ENCODE data around the gene CACNA1C.
"Not testable (repeated sequence)": the region's sequence is repeated elsewhere in the genome, so short reads cannot be mapped to it uniquely, and the experiment has no call there.

Gene CACNA1C

DNA sequence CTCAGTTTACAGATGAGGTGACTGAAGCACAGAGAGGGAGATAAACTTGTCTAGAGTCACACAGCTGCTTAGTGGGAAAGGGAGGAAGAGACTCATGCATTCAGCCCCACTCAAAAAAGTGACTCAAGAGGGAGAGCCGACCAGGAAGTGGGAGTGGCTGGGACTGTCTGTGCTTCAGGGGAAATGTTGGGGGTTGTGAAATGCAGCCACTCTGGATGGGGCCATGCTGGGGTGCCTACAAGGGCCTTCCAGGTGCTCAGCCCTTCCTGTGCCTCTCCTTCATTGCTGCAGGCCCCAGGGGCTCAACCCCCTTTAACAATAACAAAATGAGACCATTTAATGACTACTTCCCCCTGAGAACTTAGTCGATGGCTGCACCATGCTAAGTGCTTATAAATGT, 41.8 kb downstream of the CACNA1C start:
- no peak for TF ChIP-seq JUND (IDR thresholded peaks at IDR 0.05; ENCODE audit: low read depth)
- no peak for DNase-seq (ENCODE audit: low read depth in 1 of 2, low spot score in 1 of 2)
- in situ Hi-C loops (cut with HindIII; ENCODE audit: low pct_unique_long_range_greater_than_20kb, low sequenced_read_pairs) = no loop called here

DNA sequence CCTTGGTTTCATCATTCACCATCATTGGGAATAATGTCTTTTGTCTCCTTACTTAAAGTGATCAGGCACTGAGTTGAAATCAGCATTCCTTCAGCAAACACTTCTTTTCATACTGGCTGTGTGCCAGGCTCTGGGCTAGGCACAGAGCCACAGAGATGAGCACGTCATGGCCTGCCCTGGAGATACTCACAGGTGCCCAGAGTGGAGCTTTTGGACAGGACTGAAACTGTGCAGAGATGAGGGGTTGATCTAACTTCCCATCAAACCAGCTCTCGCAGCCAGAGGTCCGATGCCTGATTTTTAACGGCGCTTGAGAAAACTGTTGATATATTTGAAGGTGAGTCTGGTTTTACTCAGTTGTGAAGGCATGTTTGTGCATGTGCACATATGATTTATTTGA, 43.1 kb downstream of the CACNA1C start:
- no peak for DNase-seq (ENCODE audit: low read depth in 1 of 2, low spot score in 1 of 2)
- in situ Hi-C loops (cut with HindIII; ENCODE audit: low pct_unique_long_range_greater_than_20kb, low sequenced_read_pairs) = no loop called here
- TF ChIP-seq JUND (IDR thresholded peaks at IDR 0.05; ENCODE audit: low read depth) = no peak

DNA sequence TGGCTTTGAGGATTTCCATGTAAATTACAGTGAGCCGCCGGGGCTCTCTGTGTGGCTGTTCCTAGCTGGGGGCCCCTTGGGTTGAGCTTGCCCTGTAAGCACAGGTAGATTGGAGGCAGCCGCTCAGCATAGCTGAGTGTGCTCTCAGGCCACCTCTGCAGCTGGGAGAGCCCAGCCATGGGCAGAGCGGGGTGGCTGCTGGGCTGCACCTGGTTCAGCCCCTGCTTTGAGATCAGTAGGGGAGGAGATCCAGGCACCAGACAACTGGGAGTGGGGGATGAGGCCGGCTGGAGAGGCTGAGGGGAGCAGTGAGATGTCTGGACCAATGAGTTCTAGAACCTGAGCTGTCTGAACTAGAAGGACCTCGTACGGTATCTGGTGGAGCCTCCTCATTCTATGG, 44.8 kb downstream of the CACNA1C start:
- in situ Hi-C loops (cut with HindIII; ENCODE audit: low pct_unique_long_range_greater_than_20kb, low sequenced_read_pairs) = no loop called here
- TF ChIP-seq JUND (IDR thresholded peaks at IDR 0.05; ENCODE audit: low read depth) = no peak
- DNase-seq (ENCODE audit: low read depth in 1 of 2, low spot score in 1 of 2) = no peak

DNA sequence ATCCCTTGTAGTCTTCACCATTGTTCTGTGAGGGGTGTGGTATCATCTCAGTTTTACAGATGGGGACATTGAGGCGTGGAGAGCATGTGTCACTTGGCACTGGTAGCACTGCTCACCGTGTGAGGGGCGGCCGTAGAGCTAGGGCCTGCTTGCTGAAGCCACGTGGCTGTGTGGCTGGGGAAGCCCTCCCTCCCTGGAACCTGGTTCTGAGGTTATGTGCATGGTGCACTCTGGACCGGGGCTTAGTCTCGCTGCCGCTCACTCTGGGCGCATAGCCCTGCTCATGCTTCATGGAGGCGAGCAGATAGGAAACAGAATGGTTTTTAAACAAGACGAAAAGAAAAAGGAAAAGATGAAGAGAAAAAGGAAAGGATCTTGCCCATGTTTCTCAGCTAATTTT, 46.1 kb downstream of the CACNA1C start:
- TF ChIP-seq JUND (IDR thresholded peaks at IDR 0.05; ENCODE audit: low read depth) = no peak
- in situ Hi-C loops (cut with HindIII; ENCODE audit: low pct_unique_long_range_greater_than_20kb, low sequenced_read_pairs) = no loop called here
- no peak for DNase-seq (ENCODE audit: low read depth in 1 of 2, low spot score in 1 of 2)

DNA sequence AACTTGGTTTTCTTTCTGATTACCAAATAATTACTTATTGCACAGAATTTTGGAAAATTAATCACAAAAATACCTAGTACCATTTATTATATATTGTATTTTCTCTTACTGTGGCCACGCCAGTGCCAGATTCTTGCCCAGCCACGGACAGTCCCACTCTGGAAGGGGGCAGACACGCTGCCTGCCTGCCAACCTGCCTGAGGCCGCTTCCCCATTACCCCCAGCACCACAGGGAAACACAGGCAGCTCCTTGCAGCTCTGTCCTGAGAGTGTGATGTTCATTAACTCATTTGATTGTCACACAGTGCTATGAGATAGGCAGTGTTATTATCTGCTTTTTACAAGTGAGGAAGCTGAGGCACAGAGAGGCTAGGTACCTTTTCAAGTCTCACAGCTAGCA, 46.8 kb downstream of the CACNA1C start:
- in situ Hi-C loops (cut with HindIII; ENCODE audit: low pct_unique_long_range_greater_than_20kb, low sequenced_read_pairs) = no loop called here
- DNase-seq (ENCODE audit: low read depth in 1 of 2, low spot score in 1 of 2) = no peak
- TF ChIP-seq JUND (IDR thresholded peaks at IDR 0.05; ENCODE audit: low read depth) = no peak

DNA sequence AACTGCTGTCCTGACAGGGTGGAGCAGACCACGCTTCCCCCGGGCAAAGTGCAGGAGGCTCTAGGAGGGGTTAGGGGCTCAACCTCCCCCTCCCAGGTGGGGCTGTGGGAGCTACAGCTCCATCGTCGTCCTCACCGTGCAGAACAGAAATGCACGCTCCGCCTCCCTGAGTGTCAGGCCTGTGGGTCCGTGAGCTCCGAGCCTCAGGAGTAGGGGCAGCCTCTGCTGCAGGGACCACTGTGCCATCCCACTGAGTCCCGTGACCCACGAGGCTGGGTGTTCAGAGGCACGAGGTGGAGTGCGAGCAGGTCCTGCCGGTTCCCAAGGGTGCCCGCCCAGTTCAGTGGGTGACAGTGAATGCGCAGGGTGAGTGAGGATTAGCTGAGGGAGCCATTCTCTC, 48.6 kb downstream of the CACNA1C start:
- no peak for TF ChIP-seq JUND (IDR thresholded peaks at IDR 0.05; ENCODE audit: low read depth)

DNA sequence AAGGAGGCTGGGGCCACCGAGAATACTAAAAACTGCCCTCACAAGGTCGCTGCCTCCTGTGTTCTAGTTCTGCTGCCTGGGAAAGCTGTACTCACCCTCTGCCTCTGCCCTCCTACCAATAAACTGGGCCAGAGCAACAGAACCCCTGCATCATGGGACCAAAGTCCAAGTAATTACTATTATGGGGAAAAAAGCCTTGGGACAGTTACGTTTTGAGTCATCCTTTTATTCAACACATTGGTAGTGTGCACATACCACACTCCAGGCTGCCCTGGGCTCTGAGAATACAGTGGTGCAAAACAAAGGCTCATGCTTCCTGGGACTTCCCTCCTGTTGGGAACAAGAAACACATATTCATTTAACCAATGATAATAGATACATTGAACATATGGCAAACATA, 49.0 kb downstream of the CACNA1C start:
- DNase-seq (ENCODE audit: low read depth in 1 of 2, low spot score in 1 of 2) = no peak
- in situ Hi-C loops (cut with HindIII; ENCODE audit: low pct_unique_long_range_greater_than_20kb, low sequenced_read_pairs) = no loop called here
- TF ChIP-seq JUND (IDR thresholded peaks at IDR 0.05; ENCODE audit: low read depth) = no peak

More for the DNA sequence above, 48.6 kb downstream of the CACNA1C start:
- no peak for DNase-seq (ENCODE audit: low read depth in 1 of 2, low spot score in 1 of 2)
- in situ Hi-C loops (cut with HindIII; ENCODE audit: low pct_unique_long_range_greater_than_20kb, low sequenced_read_pairs) = no loop called here

DNA sequence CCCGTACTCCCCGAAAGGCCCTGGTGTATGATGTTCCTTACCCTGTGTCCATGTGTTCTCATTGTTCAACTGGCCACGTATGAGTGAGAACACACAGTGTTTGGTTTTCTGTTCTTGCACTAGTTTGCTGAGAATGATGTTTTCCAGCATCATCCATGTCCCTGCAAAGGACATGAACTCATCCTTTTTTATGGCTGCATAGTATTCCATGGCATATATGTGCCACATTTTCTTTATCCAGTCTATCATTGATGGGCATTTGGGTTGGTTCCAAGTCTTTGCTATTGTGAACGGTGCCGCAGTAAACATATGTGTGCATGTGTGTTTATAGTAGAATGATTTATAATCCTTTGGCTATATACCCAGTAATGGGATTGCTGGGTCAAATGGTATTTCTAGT, 49.9 kb downstream of the CACNA1C start:
- in situ Hi-C loops (cut with HindIII; ENCODE audit: low pct_unique_long_range_greater_than_20kb, low sequenced_read_pairs); DNase-seq (ENCODE audit: low read depth in 1 of 2, low spot score in 1 of 2): not testable (repeated sequence)

DNA sequence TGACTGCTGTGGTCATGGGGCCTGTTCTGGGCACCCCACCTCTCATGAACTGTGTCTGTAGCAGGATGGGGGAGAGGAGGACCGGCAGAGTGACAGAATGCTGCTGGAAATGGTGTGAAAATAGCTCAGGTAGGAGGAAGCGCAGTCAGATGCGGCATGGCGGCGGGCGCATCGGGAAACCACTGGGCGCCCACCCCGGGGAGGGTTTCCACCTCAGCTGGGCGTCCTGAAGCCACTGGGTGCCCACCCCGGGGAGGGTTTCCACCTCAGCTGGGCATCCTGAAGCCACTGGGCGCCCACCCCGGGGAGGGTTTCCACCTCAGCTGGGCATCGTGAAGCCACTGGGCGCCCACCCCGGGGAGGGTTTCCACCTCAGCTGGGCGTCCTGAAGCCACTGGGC, 52.6 kb downstream of the CACNA1C start:
- in situ Hi-C loops (cut with HindIII; ENCODE audit: low pct_unique_long_range_greater_than_20kb, low sequenced_read_pairs); DNase-seq (ENCODE audit: low read depth in 1 of 2, low spot score in 1 of 2): not testable (repeated sequence)

DNA sequence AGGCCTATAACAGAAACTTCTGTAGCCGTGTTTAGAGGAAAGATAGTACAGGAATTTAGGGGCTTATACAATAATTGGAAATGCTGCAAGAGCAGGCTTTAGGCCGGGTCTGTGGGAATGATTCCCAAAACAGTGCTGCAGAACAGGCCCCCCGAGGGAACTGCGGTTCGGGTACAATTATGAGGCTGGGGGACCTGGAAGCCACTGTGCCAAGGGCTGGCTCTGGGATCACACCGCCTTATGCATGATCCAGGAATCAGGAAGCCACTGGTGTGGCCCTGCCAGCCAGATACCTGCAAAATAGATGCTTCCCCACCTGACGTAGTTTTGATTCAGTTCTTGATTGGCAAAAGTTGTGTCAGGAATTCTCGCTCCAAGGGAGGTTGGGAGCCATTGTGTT, 55.4 kb downstream of the CACNA1C start:
- TF ChIP-seq JUND (IDR thresholded peaks at IDR 0.05; ENCODE audit: low read depth) = no peak
- in situ Hi-C loops (cut with HindIII; ENCODE audit: low pct_unique_long_range_greater_than_20kb, low sequenced_read_pairs) = no loop called here

DNA sequence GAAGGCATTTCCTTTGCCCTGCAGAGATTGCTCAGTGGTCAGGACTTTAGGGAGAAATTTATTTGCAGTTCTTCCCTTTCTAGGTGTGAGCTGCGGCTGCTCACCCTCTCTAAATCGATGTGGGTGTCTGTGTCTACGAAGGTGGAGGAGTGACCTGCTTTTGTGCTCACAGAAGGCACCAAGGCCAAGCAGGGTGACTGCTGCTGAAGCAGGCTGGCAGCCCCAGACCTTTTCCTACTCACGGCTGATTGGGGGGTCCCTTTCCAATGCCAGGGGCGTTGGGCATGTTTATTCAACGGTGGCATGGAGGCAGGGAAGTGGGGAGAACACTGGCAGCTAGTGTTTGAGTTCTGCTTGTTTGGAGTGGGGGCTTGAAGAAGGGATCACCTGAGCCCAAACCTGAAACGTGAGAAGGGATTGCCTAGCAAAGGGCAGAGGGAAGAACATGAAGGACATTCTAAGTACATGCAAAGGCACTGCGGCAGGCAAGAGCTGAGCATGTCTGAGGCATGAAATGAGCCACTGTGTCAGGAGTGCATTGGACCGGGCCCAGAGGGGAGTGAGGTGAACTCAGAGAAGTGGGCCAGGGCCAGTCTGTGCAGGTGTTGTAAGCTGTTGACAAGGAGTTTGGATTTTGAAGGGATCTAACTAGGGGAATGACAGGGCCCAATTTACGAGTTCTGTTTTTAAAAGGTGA, 56.3 kb downstream of the CACNA1C start:
- DNase-seq (ENCODE audit: low read depth in 1 of 2, low spot score in 1 of 2) = no peak
- TF ChIP-seq JUND (IDR thresholded peaks at IDR 0.05; ENCODE audit: low read depth) = no peak
- in situ Hi-C loops (cut with HindIII; ENCODE audit: low pct_unique_long_range_greater_than_20kb, low sequenced_read_pairs) = no loop called here

More for the DNA sequence above, 55.4 kb downstream of the CACNA1C start:
- DNase-seq (ENCODE audit: low read depth in 1 of 2, low spot score in 1 of 2) = no peak

DNA sequence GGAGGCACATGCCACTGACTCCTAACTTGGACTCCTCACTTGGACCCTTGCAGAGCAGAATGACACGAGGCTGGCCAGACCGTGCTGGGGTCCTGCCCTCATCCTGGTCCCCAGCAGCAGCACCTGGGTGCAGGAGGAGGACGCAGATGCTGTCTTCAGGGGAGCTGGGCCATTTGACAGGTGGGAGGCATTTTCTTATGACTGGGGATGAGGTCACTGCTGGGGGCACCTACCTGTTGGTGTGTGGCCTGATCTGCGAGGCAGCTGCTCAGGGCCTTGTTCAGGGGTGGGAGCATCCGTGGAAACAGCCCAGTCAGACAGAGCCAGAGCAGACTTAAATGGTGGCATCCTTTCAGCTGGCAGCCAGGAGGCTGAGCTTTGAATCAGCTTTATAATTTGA, 57.3 kb downstream of the CACNA1C start:
- in situ Hi-C loops (cut with HindIII; ENCODE audit: low pct_unique_long_range_greater_than_20kb, low sequenced_read_pairs) = no loop called here
- no peak for TF ChIP-seq JUND (IDR thresholded peaks at IDR 0.05; ENCODE audit: low read depth)
- no peak for DNase-seq (ENCODE audit: low read depth in 1 of 2, low spot score in 1 of 2)

DNA sequence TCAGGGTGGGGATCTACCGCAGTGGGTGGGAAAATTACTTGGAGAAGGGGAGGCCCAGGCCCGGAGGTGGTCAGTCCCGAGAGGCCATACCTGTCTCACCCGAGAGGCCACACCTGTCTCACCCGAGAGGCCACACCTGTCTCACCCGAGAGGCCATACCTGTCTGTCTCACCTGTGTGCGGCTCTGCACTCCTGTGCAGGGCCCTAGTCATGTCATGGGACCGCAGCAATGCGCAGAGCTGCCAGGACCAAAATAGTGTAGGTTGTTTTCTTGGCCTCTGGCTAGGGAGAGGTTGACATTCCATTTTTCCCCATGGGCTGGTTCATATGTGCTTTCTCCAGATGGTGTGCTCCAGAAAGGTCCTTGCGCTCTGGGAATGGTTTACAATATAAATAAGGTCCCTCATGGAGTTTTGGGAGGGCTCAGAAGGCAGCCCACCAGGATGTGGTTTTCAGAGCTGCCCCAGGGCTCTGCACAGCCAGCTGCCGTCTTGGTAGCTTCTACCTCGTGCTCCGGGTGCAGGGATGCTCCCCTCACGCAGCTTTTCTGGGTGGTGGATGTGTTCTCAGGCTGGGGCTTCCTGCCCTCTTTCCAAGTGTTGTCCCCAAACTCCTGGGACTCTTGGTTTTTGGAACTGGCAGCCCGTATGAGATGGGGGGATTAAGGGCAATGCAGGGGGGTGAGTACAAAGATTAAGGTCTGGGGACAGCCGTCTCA, 58.2 kb downstream of the CACNA1C start:
- DNase-seq (ENCODE audit: low read depth in 1 of 2, low spot score in 1 of 2) = no peak
- in situ Hi-C loops (cut with HindIII; ENCODE audit: low pct_unique_long_range_greater_than_20kb, low sequenced_read_pairs) = no loop called here
- TF ChIP-seq JUND (IDR thresholded peaks at IDR 0.05; ENCODE audit: low read depth) = no peak

DNA sequence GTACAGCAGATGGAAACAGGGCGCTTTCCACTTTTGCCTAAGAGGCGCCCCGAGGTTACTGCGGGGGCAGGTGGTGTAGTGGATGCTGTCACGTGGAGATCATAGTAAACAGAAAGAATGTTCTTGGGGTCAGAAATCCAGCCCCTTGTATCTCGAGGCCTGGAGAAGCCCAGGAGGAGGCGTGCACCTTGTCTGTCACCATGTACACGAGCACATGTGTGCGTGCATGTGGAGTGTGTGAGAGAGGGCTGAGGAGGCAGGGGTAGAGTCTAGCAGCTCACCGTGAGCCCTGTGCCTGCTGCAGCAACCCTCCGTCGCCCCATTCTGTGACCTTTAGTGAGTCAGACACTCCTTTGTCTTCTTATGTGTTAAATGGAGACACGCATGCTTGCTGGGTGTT, 59.0 kb downstream of the CACNA1C start:
- TF ChIP-seq JUND (IDR thresholded peaks at IDR 0.05; ENCODE audit: low read depth) = no peak
- in situ Hi-C loops (cut with HindIII; ENCODE audit: low pct_unique_long_range_greater_than_20kb, low sequenced_read_pairs) = no loop called here
- DNase-seq (ENCODE audit: low read depth in 1 of 2, low spot score in 1 of 2) = no peak
